ENCODE data around the gene KIAA0586. TPM values are rescaled to one million over a fixed set of nuclear protein-coding genes. Genes with fewer than 3 reads are reported as not detected.

KIAA0586 gene
- total and polyA plus RNA-seq, 2 donors (not counting 3 experiments of a cell fraction or from before 2014, with no cell fraction given) = 7.4 to 25.9 TPM

DNA sequence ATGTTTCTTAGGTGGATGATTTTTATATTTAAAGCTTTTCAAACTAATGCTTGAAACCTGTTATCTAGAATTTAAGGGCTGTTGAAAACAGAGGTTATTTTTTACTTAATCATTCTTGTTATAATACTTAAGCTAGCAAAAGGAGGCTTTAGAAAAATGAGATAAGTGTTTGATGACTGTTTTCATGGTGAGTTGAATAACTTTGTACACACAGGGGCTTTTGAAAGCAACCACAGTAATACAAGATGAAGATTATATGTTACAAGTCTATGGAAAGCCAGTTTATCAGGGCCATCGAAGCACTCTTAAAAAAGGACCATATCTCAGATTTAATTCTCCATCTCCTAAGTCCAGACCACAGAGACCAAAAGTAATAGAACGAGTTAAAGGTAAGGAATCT, 33.3 kb downstream of the KIAA0586 start:
- Histone ChIP-seq H3K36me3 (ENCODE audit: control insufficient read depth in 2 of 2, extremely low read depth in 1 of 2, insufficient read depth in 2 of 2, low read length in 2 of 2) (peaks cover 0 to 5% of the 10 kb centered on the region in 2 experiments), H4K20me1 (replicated peaks; ENCODE audit: control insufficient read depth, extremely low read depth, insufficient read depth, low read length) (no peaks in the 10 kb centered on the region), H3K27me3 (ENCODE audit: control insufficient read depth in 2 of 2, insufficient read depth in 2 of 2, low read length in 2 of 2) (no peaks in the 10 kb centered on the region), H3K4me3 (replicated peaks in 1 of 3; ENCODE audit: insufficient read depth in 1 of 3, low read depth in 1 of 3, low read length in 3 of 3) (no peak overlapping the region), H3K9me3 (replicated peaks; ENCODE audit: control insufficient read depth, insufficient read depth, low read length) (no peaks in the 10 kb centered on the region), H3K79me2 (ENCODE audit: control insufficient read depth, insufficient read depth, low read length) (no peaks in the 10 kb centered on the region), H3K9ac (replicated peaks; ENCODE audit: extremely low read depth, insufficient read depth, low read length) (no peak overlapping the region), H2AFZ (ENCODE audit: low read depth, low read length) (no peak overlapping the region), H3K9me1 (replicated peaks; ENCODE audit: control insufficient read depth, extremely low read depth, insufficient read depth, low read length) (no peaks in the 10 kb centered on the region), H3K4me2 (ENCODE audit: insufficient read depth, low read length) (no peak overlapping the region), H3K4me1 (ENCODE audit: control insufficient read depth, extremely low read depth, insufficient read depth, low read length) (peaks cover 3% of the 10 kb centered on the region), H3K27ac (ENCODE audit: insufficient read depth, low read depth, low read length) (no peak overlapping the region)
- BruUV-seq (replicated peaks) = no TSS peak
- POLR2A ChIA-PET = no interaction called here
- dilution Hi-C loops (cut with MboI; ENCODE audit: extremely low pct_ligation_motif_present, low sequenced_read_pairs) = no loop called here
- no peak for DNase-seq (ENCODE audit: low read depth, low spot score)
- FAIRE-seq = no peak
- intact Hi-C loops (cut with micrococcal nuclease) = no loop called here
- no peak for TF ChIP-seq POLR2AphosphoS5 (IDR thresholded peaks at IDR 0.05; ENCODE audit: insufficient read depth, low read depth, low read length)
- no peak for TF ChIP-seq MYC (IDR thresholded peaks at IDR 0.05; ENCODE audit: low read depth, low read length)
- no peak for TF ChIP-seq FOS (IDR thresholded peaks at IDR 0.05; ENCODE audit: borderline replicate concordance, insufficient read depth, low read length)
- TF ChIP-seq GATA2 (IDR thresholded peaks at IDR 0.05; ENCODE audit: insufficient read depth, insufficient read length, low read depth, low read length) = no peak
- TF ChIP-seq POLR2A (IDR thresholded peaks at IDR 0.05; ENCODE audit: low read depth, low read length) = no peak
- no peak for TF ChIP-seq JUN (IDR thresholded peaks at IDR 0.05; ENCODE audit: borderline replicate concordance, insufficient read depth, insufficient read length, low read depth)
- TF ChIP-seq, protein P1, sequence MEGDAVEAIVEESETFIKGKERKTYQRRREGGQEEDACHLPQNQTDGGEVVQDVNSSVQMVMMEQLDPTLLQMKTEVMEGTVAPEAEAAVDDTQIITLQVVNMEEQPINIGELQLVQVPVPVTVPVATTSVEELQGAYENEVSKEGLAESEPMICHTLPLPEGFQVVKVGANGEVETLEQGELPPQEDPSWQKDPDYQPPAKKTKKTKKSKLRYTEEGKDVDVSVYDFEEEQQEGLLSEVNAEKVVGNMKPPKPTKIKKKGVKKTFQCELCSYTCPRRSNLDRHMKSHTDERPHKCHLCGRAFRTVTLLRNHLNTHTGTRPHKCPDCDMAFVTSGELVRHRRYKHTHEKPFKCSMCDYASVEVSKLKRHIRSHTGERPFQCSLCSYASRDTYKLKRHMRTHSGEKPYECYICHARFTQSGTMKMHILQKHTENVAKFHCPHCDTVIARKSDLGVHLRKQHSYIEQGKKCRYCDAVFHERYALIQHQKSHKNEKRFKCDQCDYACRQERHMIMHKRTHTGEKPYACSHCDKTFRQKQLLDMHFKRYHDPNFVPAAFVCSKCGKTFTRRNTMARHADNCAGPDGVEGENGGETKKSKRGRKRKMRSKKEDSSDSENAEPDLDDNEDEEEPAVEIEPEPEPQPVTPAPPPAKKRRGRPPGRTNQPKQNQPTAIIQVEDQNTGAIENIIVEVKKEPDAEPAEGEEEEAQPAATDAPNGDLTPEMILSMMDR (IDR thresholded peaks at IDR 0.05; ENCODE audit: extremely low read depth in 1 of 2, insufficient read depth in 1 of 2, low read depth in 1 of 2, low read length in 2 of 2) = no peak
- no peak for TF ChIP-seq EZH2 (IDR thresholded peaks at IDR 0.05; ENCODE audit: borderline replicate concordance, low read depth, low read length, severe bottlenecking)
- TF ChIP-seq, protein P2, sequence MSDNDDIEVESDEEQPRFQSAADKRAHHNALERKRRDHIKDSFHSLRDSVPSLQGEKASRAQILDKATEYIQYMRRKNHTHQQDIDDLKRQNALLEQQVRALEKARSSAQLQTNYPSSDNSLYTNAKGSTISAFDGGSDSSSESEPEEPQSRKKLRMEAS (IDR thresholded peaks at IDR 0.05; ENCODE audit: insufficient read depth, insufficient read length) = no peak
- CTCF ChIA-PET = no interaction called here
